Heart right ventricle (tissue), 16 donors: ENCODE measurements around the gene ADAMTS17. TPM values are rescaled to one million over a fixed set of nuclear protein-coding genes. Genes with fewer than 3 reads are reported as not detected.

Source experiments
- ATAC-seq, 8 donors: fragments of 200-7000 bp; cut with Tn5 transposase; one replicate each; pipeline ENCODE4 v1.9.1; 2020; ENCODE audit warnings: mild to moderate bottlenecking in 8 of 8, moderate library complexity in 8 of 8, moderate number of reproducible peaks in 1 of 8
- DNase-seq, 2 donors: peaks; one replicate each; pipeline ENCODE4 v3.0.0-alpha.2; 2020
- H3K27ac ChIP-seq, 10 donors: fragments of 200-600 bp; sonication (generic) in 2 of 10; one replicate each; pipeline versions ENCODE4 v1.5.0 to v1.8.0; 2020 to 2022; ENCODE audit warnings: mild to moderate bottlenecking in 3 of 10
- H3K27me3 ChIP-seq, 7 donors: fragments of 200-600 bp; one replicate each; pipeline ENCODE4 v1.8.0; 2021 to 2022; ENCODE audit warnings: mild to moderate bottlenecking in 2 of 7
- H3K36me3 ChIP-seq, 9 donors: fragments of 200-600 bp; sonication (generic) in 1 of 9; one replicate each; pipeline versions ENCODE4 v1.5.0 to v1.8.0; 2020 to 2022; ENCODE audit warnings: mild to moderate bottlenecking in 2 of 9
- H3K4me1 ChIP-seq, 9 donors: fragments of 200-600 bp; sonication (generic) in 1 of 9; one replicate each; pipeline versions ENCODE4 v1.5.0 to v1.8.0; 2020 to 2022; ENCODE audit warnings: mild to moderate bottlenecking in 4 of 9
- H3K4me3 ChIP-seq, 10 donors: fragments of 200-600 bp; sonication (generic) in 2 of 10; one replicate each; pipeline versions ENCODE4 v1.5.0 to v1.8.0; 2020 to 2022; ENCODE audit warnings: mild to moderate bottlenecking in 7 of 10, moderate library complexity in 2 of 10
- H3K9me3 ChIP-seq, 11 donors: fragments of 200-600 bp in 10 of 11; sonication (generic) in 2 of 11; one replicate each; pipeline versions ENCODE4 v1.5.0 to v1.8.0; 2013 to 2022; ENCODE audit warnings: mild to moderate bottlenecking in 2 of 11, control low read depth in 1 of 11, moderate library complexity in 1 of 11
- WGBS, 2 donors: extraction: QIAGEN DNeasy Blood & Tissue Kit; methylation state at CpG; one replicate each; pipeline ENCODE4 v1.1.7; 2013; ENCODE audit warnings: inconsistent platforms in 1 of 2; 5-methylcytosine and 5-hydroxymethylcytosine counted together
- intact Hi-C, 10 donors: fragments of 100-400 bp; cut with DNase I; formaldehyde crosslinking; loops; one replicate each; pipeline versions ENCODE4 v1.11.1 to v1.14.2; 2022
- polyA plus RNA-seq, 2 donors: library from polyadenylated mRNA; stranded (reverse); fragments of 200-250 nt; gene quantifications; one replicate each; pipeline ENCODE4 v1.2.3, GENCODE V29; 2013
- total RNA-seq, 10 donors: library from RNA; stranded (reverse); fragmentation: NEBNext Ultra II Directional in 3 of 10; extraction: Animal tissue kit (Norgen Biotek cat#: 25700) in 3 of 10; gene quantifications; one replicate each; pipeline versions ENCODE4 v1.2.1 to v1.2.4, GENCODE V29; 2021 to 2023
- TF ChIP-seq, protein P1 (sequence below), 9 donors: fragments of 200-600 bp; sonication (generic) in 2 of 9; IDR thresholded peaks; one replicate each; pipeline versions ENCODE4 v1.5.0 to v1.8.0; 2021 to 2022; ENCODE audit warnings: antibody characterized with exemption in 9 of 9, mild to moderate bottlenecking in 5 of 9, moderate library complexity in 1 of 9
- donor health status: Arrhythmogenic right ventricular cardiomyopathy.
- donor health status: ischemic (EF 13 %, LVEDD 7.1; RV severe dilation, severe dysfunction).
- donor health status: healthy with polysubstance abuse.
- donor health status: DM: no; HTN: yes; CAD: no.
- donor health status: DM: no; HTN: no; CAD: no.
- donor health status: ischemic (EF 25% LVEDD 6.9; RV normal size, moderate dysfunction).
- donor health status: ischemic (EF 25% LVEDD 5.7; RV mildly dilated, moderate dysfunction).
- donor health status: healthy.
- donor health status: DM: yes; HTN: yes; CAD: no.
- donor health status: Ischemic cardiomyopathy.
- donor health status: ischemic (EF 35%, LVEDD 5.7; RV mildly dilated, moderate dysfunction).
- donor health status: nonischemic (EF 11% LVEDD 7.7; RV severe dilation, severe dysfunction).
- donor health status: DM: yes; HTN: yes; CAD: no.
- donor health status: PGD.
- donor health status: ischemic (EF 29% LVEDD 5.4; RV normal size, mild dysfunction).
- donor health status: nonischemic (EF 23%, LVEDD 6.1; RV moderate dilation, normal function).

ADAMTS17 gene
- total and polyA plus RNA-seq, 12 donors: 0.47 to 5.0 (median 1.2) TPM

DNA sequence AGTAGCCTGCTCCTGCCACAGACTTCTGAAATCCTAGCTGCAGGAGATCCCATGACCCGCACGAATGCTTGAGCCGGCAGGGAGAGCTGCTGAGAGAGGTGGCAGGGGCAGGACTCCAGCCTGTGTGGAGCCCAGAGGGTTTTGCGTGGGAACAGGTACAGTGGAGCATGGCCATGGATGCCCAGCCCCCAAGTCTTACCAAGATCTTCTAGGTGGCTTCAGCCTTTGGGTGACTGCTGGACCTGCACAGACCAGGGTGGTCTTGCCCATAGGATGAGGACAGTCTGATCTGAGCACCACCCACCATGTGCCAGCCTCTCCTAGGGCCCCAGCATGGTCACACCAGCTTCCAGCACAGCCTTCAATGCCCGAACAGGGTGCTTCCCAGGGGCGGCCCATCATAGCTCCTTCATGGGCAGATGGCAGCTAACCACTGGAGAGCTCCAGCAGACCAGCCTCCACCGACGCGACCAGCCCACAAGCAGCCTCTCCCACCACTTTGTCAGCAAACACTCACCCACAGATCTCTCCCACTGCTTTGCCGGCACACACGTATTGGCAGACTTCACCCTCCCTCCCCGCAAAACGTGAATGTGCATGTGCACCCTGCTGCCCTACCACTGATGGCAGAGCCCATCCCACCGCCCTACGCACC, 56.0 kb downstream of the ADAMTS17 start:
- WGBS, 2 donors: 90 to 93% methylated on average over 15 of the region's 15 CpGs
- ATAC-seq: peak in 2 of 8 donors; percentile 22 to 24
- Histone ChIP-seq H3K27ac (no peak overlapping the region), H3K27me3 (no peaks in the 10 kb centered on the region), H3K4me1 (peaks cover 0 to 9% (median 0%) of the 10 kb centered on the region in 9 donors), H3K36me3 (no peaks in the 10 kb centered on the region), H3K9me3 (peaks cover 0 to 7% (median 0%) of the 10 kb centered on the region in 11 donors), H3K4me3 (no peak overlapping the region)
- DNase-seq: no peak
- intact Hi-C loops: no loop called here
- TF ChIP-seq, protein P1, sequence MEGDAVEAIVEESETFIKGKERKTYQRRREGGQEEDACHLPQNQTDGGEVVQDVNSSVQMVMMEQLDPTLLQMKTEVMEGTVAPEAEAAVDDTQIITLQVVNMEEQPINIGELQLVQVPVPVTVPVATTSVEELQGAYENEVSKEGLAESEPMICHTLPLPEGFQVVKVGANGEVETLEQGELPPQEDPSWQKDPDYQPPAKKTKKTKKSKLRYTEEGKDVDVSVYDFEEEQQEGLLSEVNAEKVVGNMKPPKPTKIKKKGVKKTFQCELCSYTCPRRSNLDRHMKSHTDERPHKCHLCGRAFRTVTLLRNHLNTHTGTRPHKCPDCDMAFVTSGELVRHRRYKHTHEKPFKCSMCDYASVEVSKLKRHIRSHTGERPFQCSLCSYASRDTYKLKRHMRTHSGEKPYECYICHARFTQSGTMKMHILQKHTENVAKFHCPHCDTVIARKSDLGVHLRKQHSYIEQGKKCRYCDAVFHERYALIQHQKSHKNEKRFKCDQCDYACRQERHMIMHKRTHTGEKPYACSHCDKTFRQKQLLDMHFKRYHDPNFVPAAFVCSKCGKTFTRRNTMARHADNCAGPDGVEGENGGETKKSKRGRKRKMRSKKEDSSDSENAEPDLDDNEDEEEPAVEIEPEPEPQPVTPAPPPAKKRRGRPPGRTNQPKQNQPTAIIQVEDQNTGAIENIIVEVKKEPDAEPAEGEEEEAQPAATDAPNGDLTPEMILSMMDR (IDR thresholded peaks at IDR 0.05): no peak

- Histone ChIP-seq H3K4me3 (no peak overlapping the region), H3K27me3 (no peaks in the 10 kb centered on the region), H3K9me3 (peaks cover 0 to 7% (median 0%) of the 10 kb centered on the region in 11 donors), H3K4me1 (peaks cover 0 to 15% (median 0%) of the 10 kb centered on the region in 9 donors), H3K36me3 (no peaks in the 10 kb centered on the region), H3K27ac (no peak overlapping the region)
- TF ChIP-seq, protein P1 (IDR thresholded peaks at IDR 0.05): no peak
- DNase-seq (peak; percentile 48 to 81), ATAC-seq (peak in 7 of 8 donors; percentile 49 to 92 (median 75))
- 44 to 50% methylated on average over 6 of the region's 6 CpGs for WGBS, 2 donors
- intact Hi-C loops: no loop called here
Observed at GRCh38 chr15:100284701-100285100, 57.1 kb downstream of the ADAMTS17 start.

DNA sequence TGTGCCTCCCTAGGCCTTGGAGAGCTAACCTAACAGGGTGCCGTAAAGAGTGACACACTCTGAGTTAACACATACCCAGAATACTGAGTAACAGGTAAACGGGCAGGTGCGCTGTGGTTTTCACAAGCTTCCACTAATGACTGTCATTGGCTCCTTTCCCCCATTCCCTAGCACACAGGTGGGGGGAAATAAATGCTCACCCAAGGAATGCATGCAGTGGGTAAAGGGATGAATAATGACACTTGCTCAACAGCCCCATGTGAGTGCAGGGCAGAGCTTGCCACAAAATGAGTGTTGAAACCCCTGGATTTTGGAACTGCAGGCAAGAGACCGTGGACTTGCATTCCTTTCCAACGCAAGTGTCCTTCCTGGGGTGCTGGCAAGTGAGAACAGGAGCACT, 57.6 kb downstream of the ADAMTS17 start:
- Histone ChIP-seq H3K27me3 (no peaks in the 10 kb centered on the region), H3K36me3 (no peaks in the 10 kb centered on the region), H3K9me3 (peaks cover 0 to 7% (median 0%) of the 10 kb centered on the region in 11 donors), H3K4me3 (no peak overlapping the region), H3K4me1 (peaks cover 0 to 21% (median 0%) of the 10 kb centered on the region in 9 donors), H3K27ac (no peak overlapping the region)
- ATAC-seq (peak in 1 of 8 donors; percentile 28), DNase-seq (no peak)
- TF ChIP-seq, protein P1 (IDR thresholded peaks at IDR 0.05): no peak
- 83 to 87% methylated on average over 5 of the region's 5 CpGs for WGBS, 2 donors
- intact Hi-C loops: no loop called here

- intact Hi-C loops: no loop called here
Observed at GRCh38 chr15:100281096-100281917, 60.5 kb downstream of the ADAMTS17 start.

More at GRCh38 chr15:100281096-100281917, 60.5 kb downstream of the ADAMTS17 start:
- TF ChIP-seq, protein P1 (IDR thresholded peaks at IDR 0.05): no peak
- Histone ChIP-seq H3K27me3 (peaks cover 0 to 4% (median 0%) of the 10 kb centered on the region in 7 donors), H3K36me3 (no peaks in the 10 kb centered on the region), H3K9me3 (no peaks in the 10 kb centered on the region), H3K4me3 (no peak overlapping the region), H3K4me1 (peaks cover 0 to 28% (median 0%) of the 10 kb centered on the region in 9 donors), H3K27ac (no peak overlapping the region)
- WGBS, 2 donors: 87 to 97% methylated on average over 30 of the region's 30 CpGs
- ATAC-seq: no peak
- DNase-seq: no peak
